Measurements from ENCODE around the gene RUNX2. TPM values are rescaled to one million over a fixed set of nuclear protein-coding genes. Genes with fewer than 3 reads are reported as not detected.

RUNX2 gene
- total and polyA plus RNA-seq, 2 donors from 2014 or later: 2.3 to 4.7 TPM

DNA sequence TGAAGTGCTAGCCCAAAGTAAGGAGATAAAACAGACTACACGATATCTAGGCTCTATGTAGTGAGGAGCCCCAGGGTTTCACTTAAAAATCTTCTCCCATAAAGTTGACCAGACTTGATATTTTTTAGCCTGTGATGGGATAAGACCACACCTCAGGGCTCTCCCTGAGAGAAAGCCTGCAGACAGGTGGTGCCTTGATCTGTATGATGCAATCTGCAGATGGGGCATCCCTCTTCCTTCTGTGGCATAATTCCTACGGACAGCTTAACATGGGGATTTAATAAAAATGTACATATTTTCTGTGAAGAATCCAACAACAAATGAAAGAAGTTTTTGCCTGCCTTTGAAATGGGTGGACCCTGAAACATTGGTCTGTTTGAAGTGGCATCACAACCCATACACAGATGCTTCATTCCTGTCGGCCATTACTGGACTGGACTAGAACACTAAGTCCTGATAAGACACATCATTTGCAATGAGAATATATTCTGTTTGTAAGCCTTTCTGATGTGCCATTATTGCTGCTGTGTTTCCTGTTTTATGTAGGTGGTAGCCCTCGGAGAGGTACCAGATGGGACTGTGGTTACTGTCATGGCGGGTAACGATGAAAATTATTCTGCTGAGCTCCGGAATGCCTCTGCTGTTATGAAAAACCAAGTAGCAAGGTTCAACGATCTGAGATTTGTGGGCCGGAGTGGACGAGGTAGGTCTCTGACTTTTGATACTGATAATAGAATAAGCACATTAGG lies 103.4 kb downstream of the RUNX2 start:
- intact Hi-C loops (cut with DNase I): no loop called here

DNA sequence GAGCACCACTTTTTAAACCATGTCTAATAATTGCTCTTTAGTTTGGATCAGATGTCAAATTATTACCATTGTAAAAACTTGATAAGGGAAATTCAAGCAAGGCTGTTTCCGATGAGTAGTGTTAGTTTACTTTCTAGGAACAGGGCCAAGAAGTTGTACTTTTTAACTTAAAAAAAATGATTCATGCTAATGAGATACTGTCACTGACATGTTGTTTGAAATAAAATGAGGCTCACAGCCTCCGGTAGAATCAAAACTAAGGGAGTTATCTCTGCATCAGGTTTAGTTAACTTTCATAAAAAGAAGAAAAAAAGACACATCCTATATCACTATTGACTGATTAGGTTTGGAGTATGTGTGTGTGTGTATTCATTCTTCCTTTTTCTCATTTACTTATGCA lies 104.8 kb downstream of the RUNX2 start:
- Histone ChIP-seq H3K9me3 (ENCODE audit: control insufficient read depth in 2 of 3, insufficient read depth in 1 of 3, low read length in 3 of 3) (no peaks in the 10 kb centered on the region), H3K27me3 (ENCODE audit: control insufficient read depth, insufficient read depth, low read length) (no peaks in the 10 kb centered on the region), H3K36me3 (ENCODE audit: control insufficient read depth in 2 of 3, insufficient read depth in 3 of 3, low read length in 3 of 3) (no peaks in the 10 kb centered on the region), H3K4me1 (ENCODE audit: control insufficient read depth in 2 of 3, insufficient read depth in 2 of 3, low read depth in 1 of 3, low read length in 3 of 3) (peaks cover 0 to 5% (median 0%) of the 10 kb centered on the region in 3 donors), H3K4me3 (ENCODE audit: low read length in 3 of 3) (no peak overlapping the region), H3K27ac (ENCODE audit: low read depth in 2 of 2, low read length in 2 of 2) (no peak overlapping the region), H3K9ac (ENCODE audit: low read length in 3 of 3) (no peak overlapping the region)
- FAIRE-seq (no peak), DNase-seq (no peak)
- TF ChIP-seq, protein P1, sequence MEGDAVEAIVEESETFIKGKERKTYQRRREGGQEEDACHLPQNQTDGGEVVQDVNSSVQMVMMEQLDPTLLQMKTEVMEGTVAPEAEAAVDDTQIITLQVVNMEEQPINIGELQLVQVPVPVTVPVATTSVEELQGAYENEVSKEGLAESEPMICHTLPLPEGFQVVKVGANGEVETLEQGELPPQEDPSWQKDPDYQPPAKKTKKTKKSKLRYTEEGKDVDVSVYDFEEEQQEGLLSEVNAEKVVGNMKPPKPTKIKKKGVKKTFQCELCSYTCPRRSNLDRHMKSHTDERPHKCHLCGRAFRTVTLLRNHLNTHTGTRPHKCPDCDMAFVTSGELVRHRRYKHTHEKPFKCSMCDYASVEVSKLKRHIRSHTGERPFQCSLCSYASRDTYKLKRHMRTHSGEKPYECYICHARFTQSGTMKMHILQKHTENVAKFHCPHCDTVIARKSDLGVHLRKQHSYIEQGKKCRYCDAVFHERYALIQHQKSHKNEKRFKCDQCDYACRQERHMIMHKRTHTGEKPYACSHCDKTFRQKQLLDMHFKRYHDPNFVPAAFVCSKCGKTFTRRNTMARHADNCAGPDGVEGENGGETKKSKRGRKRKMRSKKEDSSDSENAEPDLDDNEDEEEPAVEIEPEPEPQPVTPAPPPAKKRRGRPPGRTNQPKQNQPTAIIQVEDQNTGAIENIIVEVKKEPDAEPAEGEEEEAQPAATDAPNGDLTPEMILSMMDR (IDR thresholded peaks at IDR 0.05; ENCODE audit: borderline replicate concordance, extremely low read depth, insufficient read depth): no peak
- intact Hi-C loops (cut with DNase I): no loop called here

More for the DNA sequence above, 103.4 kb downstream of the RUNX2 start:
- Histone ChIP-seq H3K4me3 (ENCODE audit: low read length in 3 of 3) (no peak overlapping the region), H3K4me1 (ENCODE audit: control insufficient read depth in 2 of 3, insufficient read depth in 2 of 3, low read depth in 1 of 3, low read length in 3 of 3) (peaks cover 0 to 2% (median 0%) of the 10 kb centered on the region in 3 donors), H3K27ac (ENCODE audit: low read depth in 2 of 2, low read length in 2 of 2) (no peak overlapping the region), H3K9me3 (ENCODE audit: control insufficient read depth in 2 of 3, insufficient read depth in 1 of 3, low read length in 3 of 3) (no peaks in the 10 kb centered on the region), H3K36me3 (ENCODE audit: control insufficient read depth in 2 of 3, insufficient read depth in 3 of 3, low read length in 3 of 3) (no peaks in the 10 kb centered on the region), H3K27me3 (ENCODE audit: control insufficient read depth, insufficient read depth, low read length) (no peaks in the 10 kb centered on the region), H3K9ac (ENCODE audit: low read length in 3 of 3) (no peak overlapping the region)
- no peak for FAIRE-seq
- TF ChIP-seq, protein P1 (IDR thresholded peaks at IDR 0.05; ENCODE audit: borderline replicate concordance, extremely low read depth, insufficient read depth): no peak
- no peak for DNase-seq

DNA sequence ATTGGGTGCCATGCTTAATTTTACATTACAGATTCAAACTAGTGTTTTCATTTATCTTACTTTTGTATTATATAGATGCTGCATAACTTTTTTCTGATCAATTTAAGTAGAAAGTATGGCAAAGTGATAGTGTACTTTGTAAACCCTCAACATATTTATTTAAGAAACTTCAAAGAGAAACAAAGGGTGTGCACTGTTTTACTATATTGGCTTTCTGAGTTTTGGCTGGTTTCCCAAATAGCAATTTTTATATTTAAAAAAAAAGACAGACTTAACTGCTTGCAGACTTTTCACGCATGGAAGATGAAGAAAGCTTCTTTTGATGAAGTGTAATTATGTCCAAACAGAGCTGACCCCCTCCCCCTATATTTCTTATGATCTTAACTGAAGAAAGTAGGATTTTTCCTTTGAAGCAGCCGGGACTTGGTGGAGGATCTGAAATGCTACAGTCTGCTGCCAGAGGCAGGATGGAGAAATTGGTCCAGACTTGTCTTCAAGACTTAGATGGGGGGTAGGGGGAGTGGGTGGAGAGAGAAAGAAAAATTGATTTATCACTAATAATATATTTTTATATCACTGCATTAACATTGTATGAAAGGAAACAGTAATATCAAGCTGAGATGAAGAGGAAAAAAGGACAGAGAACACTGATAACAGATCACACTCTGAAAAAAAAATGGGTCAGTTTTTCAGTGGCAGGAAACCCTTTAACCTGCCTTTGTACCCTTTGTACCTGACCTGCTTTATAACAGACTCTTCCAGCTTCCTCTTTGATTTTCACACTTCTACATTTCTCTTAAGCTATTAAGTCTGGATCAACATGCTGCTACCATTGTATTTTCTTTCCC lies 105.6 kb downstream of the RUNX2 start:
- H3K9ac ChIP-seq (ENCODE audit: low read length in 3 of 3): no peak overlapping the region
- H3K27me3 ChIP-seq (ENCODE audit: control insufficient read depth, insufficient read depth, low read length): no peaks in the 10 kb centered on the region
- no peaks in the 10 kb centered on the region for H3K36me3 ChIP-seq (ENCODE audit: control insufficient read depth in 2 of 3, insufficient read depth in 3 of 3, low read length in 3 of 3)
- no peak overlapping the region for H3K27ac ChIP-seq (ENCODE audit: low read depth in 2 of 2, low read length in 2 of 2)
- H3K4me1 ChIP-seq (ENCODE audit: control insufficient read depth in 2 of 3, insufficient read depth in 2 of 3, low read depth in 1 of 3, low read length in 3 of 3): peaks cover 0 to 5% (median 0%) of the 10 kb centered on the region in 3 donors
- TF ChIP-seq, protein P1 (IDR thresholded peaks at IDR 0.05; ENCODE audit: borderline replicate concordance, extremely low read depth, insufficient read depth): no peak
- no peak overlapping the region for H3K4me3 ChIP-seq (ENCODE audit: low read length in 3 of 3)
- DNase-seq: peak in 1 of 5 donors; percentile 24
- H3K9me3 ChIP-seq (ENCODE audit: control insufficient read depth in 2 of 3, insufficient read depth in 1 of 3, low read length in 3 of 3): no peaks in the 10 kb centered on the region
- intact Hi-C loops (cut with DNase I): no loop called here
- no peak for FAIRE-seq
